GM19240 (cell line): ENCODE measurements around the gene NFS1.
"Not testable (repeated sequence)": the region's sequence is repeated elsewhere in the genome, so short reads cannot be mapped to it uniquely, and the experiment has no call there.

Source experiments
- DNase-seq: peaks from one replicate; pipeline ENCODE4 v3.0.0; 2011; ENCODE audit warnings: low spot score; ENCODE audit not compliant: insufficient read length

Gene NFS1

GRCh38 chr20:35699127-35699956 lies at the start of gene NFS1, which contains the start of gene ROMO1:
NFS1 (minus strand) TSS chr20:35699352; CDS start chr20:35699288, 64 bp downstream.
ROMO1 (plus strand) TSS chr20:35699405; CDS start chr20:35699633, 228 bp downstream.
- peak; percentile 79 for DNase-seq

GRCh38 chr20:35744492-35744841 lies 45.3 kb upstream of the NFS1 start:
- DNase-seq: not testable (repeated sequence)

- DNase-seq: no peak
Observed at GRCh38 chr20:35743693-35744491, 44.7 kb upstream of the NFS1 start.

GRCh38 chr20:35742741-35743523 lies 43.8 kb upstream of the NFS1 start:
- peak; percentile 42 for DNase-seq

- peak; percentile 85 for DNase-seq
Observed at GRCh38 chr20:35741892-35742740, 43.0 kb upstream of the NFS1 start, which contains the start of gene RBM39. RBM39 (minus strand) TSS chr20:35742260; CDS start chr20:35740874, 1,386 bp downstream.

GRCh38 chr20:35739294-35740163 lies 40.4 kb upstream of the NFS1 start:
- DNase-seq: no peak

- no peak for DNase-seq
Observed at GRCh38 chr20:35738410-35739179, 39.4 kb upstream of the NFS1 start.

GRCh38 chr20:35737865-35738333 lies 38.7 kb upstream of the NFS1 start:
- no peak for DNase-seq

- DNase-seq: no peak
Observed at GRCh38 chr20:35735826-35736470, 36.8 kb upstream of the NFS1 start.

- no peak for DNase-seq
Observed at GRCh38 chr20:35734777-35735649, 35.9 kb upstream of the NFS1 start.

- no peak for DNase-seq
Observed at GRCh38 chr20:35734374-35734773, 35.2 kb upstream of the NFS1 start.

- no peak for DNase-seq
Observed at GRCh38 chr20:35732644-35732982, 33.5 kb upstream of the NFS1 start.

GRCh38 chr20:35731862-35732643 lies 32.9 kb upstream of the NFS1 start:
- no peak for DNase-seq

GRCh38 chr20:35731469-35731788 lies 32.3 kb upstream of the NFS1 start:
- no peak for DNase-seq

- DNase-seq: no peak
Observed at GRCh38 chr20:35730583-35731468, 31.7 kb upstream of the NFS1 start.
